CD14-positive monocyte (primary cell): Measurements from ENCODE around the gene GAS5. TPM values are rescaled to one million over a fixed set of nuclear protein-coding genes. Genes with fewer than 3 reads are reported as not detected.
A peak's percentile ranks its signal among the peaks of the same experiment; 100 is the strongest.
"Not testable (repeated sequence)": the region's sequence is repeated elsewhere in the genome, so short reads cannot be mapped to it uniquely, and the experiment has no call there.

ENCODE experiments used
- DNase-seq, 3 donors: peaks; one replicate each; pipeline ENCODE4 v3.0.0-alpha.2; 2011 to 2022
- H2AFZ ChIP-seq: 2 replicates; pipeline ENCODE4 v1.6.0; 2012; ENCODE audit warnings: mild to moderate bottlenecking, low read depth, low read length, inconsistent platforms; ENCODE audit not compliant: insufficient read depth, poor library complexity, severe bottlenecking
- H3K27ac ChIP-seq, 2 donors: 1 replicate in 1 of 2; 2 replicates in 1 of 2; pipeline ENCODE4 v1.5.1; 2012 to 2013; ENCODE audit warnings: low read length in 2 of 2, control low read depth in 1 of 2, inconsistent platforms in 1 of 2, low read depth in 1 of 2, mild to moderate bottlenecking in 1 of 2
- H3K27me3 ChIP-seq, 2 donors: one replicate each; pipeline versions ENCODE4 v1.6.0 to v1.6.1; 2011 to 2013; ENCODE audit warnings: low read length in 2 of 2; ENCODE audit not compliant: control insufficient read depth in 2 of 2, insufficient read depth in 2 of 2
- H3K36me3 ChIP-seq, 2 donors: replicated peaks in 1 of 2; 1 replicate in 1 of 2; 2 replicates in 1 of 2; pipeline versions ENCODE4 v1.5.1 to v1.6.1; 2012 to 2013; ENCODE audit warnings: low read length in 2 of 2, control low read depth in 1 of 2, inconsistent platforms in 1 of 2, mild to moderate bottlenecking in 1 of 2; ENCODE audit not compliant: insufficient read depth in 2 of 2, control insufficient read depth in 1 of 2
- H3K4me1 ChIP-seq, 2 donors: 1 replicate in 1 of 2; 2 replicates in 1 of 2; pipeline versions ENCODE4 v1.5.1 to v1.6.1; 2012 to 2013; ENCODE audit warnings: low read length in 2 of 2, control low read depth in 1 of 2, inconsistent platforms in 1 of 2, mild to moderate bottlenecking in 1 of 2, moderate library complexity in 1 of 2; ENCODE audit not compliant: insufficient read depth in 2 of 2, control insufficient read depth in 1 of 2
- H3K4me2 ChIP-seq: replicated peaks from 2 replicates; pipeline ENCODE3; 2012; ENCODE audit warnings: low read length, moderate library complexity, mild to moderate bottlenecking; ENCODE audit not compliant: poor library complexity, severe bottlenecking; ENCODE audit errors: extremely low read depth
- H3K4me3 ChIP-seq, 3 experiments: fragments of 200-600 bp in 1 of 3; sonication (generic) in 1 of 3; replicated peaks in 1 of 3; 1 replicate in 2 of 3; 2 replicates in 1 of 3; pipeline ENCODE4 v1.5.1; 2011 to 2013; ENCODE audit warnings: low read length in 3 of 3, mild to moderate bottlenecking in 3 of 3, control low read depth in 2 of 3, low read depth in 2 of 3, inconsistent platforms in 1 of 3, moderate library complexity in 1 of 3
- H3K79me2 ChIP-seq: 2 replicates; pipeline ENCODE4 v1.6.0; 2012; ENCODE audit warnings: mild to moderate bottlenecking, control low read depth, inconsistent platforms, low read length, moderate library complexity; ENCODE audit not compliant: insufficient read depth
- H3K9ac ChIP-seq: 2 replicates; pipeline ENCODE4 v1.6.0; 2017; ENCODE audit warnings: low read length, mild to moderate bottlenecking; ENCODE audit not compliant: insufficient read depth, poor library complexity, severe bottlenecking
- H3K9me3 ChIP-seq, 2 donors: replicated peaks in 1 of 2; 1 replicate in 1 of 2; 2 replicates in 1 of 2; pipeline versions ENCODE4 v1.5.1 to v1.6.1; 2012 to 2013; ENCODE audit warnings: low read length in 2 of 2, control low read depth in 1 of 2; ENCODE audit not compliant: control insufficient read depth in 1 of 2, insufficient read depth in 1 of 2
- H4K20me1 ChIP-seq: 2 replicates; pipeline ENCODE4 v1.6.0; 2012; ENCODE audit warnings: mild to moderate bottlenecking, low read length, control low read depth, moderate library complexity; ENCODE audit not compliant: insufficient read depth
- H3K27ac Mint-ChIP-seq, 7 donors: one replicate each; pipeline ENCODE4 v1.8.0; 2020; ENCODE audit warnings: mild to moderate bottlenecking in 7 of 7, mixed read lengths in 7 of 7, moderate library complexity in 6 of 7, inconsistent platforms in 2 of 7
- H3K27me3 Mint-ChIP-seq, 3 donors: one replicate each; pipeline ENCODE4 v1.8.0; 2021 to 2022; ENCODE audit warnings: low read depth in 3 of 3, mild to moderate bottlenecking in 3 of 3, mixed read lengths in 3 of 3, moderate library complexity in 3 of 3, inconsistent platforms in 1 of 3
- H3K36me3 Mint-ChIP-seq, 2 donors: one replicate each; pipeline ENCODE4 v1.8.0; 2020; ENCODE audit warnings: mixed read lengths in 2 of 2, inconsistent platforms in 1 of 2, mild to moderate bottlenecking in 1 of 2
- H3K4me1 Mint-ChIP-seq: one replicate; pipeline ENCODE4 v1.8.0; 2020; ENCODE audit warnings: mild to moderate bottlenecking, mixed read lengths
- H3K4me3 Mint-ChIP-seq, 2 donors: one replicate each; pipeline ENCODE4 v1.8.0; 2020; ENCODE audit warnings: mild to moderate bottlenecking in 2 of 2, mixed read lengths in 2 of 2, moderate library complexity in 1 of 2
- H3K9me3 Mint-ChIP-seq, 7 donors: one replicate each; pipeline ENCODE4 v1.8.0; 2020 to 2022; ENCODE audit warnings: mixed read lengths in 7 of 7, mild to moderate bottlenecking in 6 of 7, moderate library complexity in 6 of 7, inconsistent platforms in 2 of 7
- CTCF ChIP-seq: fragments of 200-600 bp; IDR thresholded peaks from one replicate; pipeline ENCODE4 v1.8.0; 2022; ENCODE audit warnings: antibody characterized with exemption, mild to moderate bottlenecking
- WGBS: methylation state at CpG from one replicate; pipeline ENCODE4 v1.1.5; 2013; ENCODE audit warnings: missing lambda C conversion rate; ENCODE audit not compliant: insufficient coverage; 5-methylcytosine and 5-hydroxymethylcytosine counted together
- intact Hi-C, 2 donors: fragments of 100-400 bp; cut with micrococcal nuclease; formaldehyde crosslinking; loops; one replicate each; pipeline versions ENCODE4 v1.15.0 to v1.15.1; 2023
- polyA plus RNA-seq, 3 donors: library from polyadenylated mRNA; depleted of rRNA in 1 of 3; unstranded in 2 of 3; stranded (reverse) in 1 of 3; fragments of 300-500 nt in 2 of 3; fragments of >200 nt in 1 of 3; fragmentation: Illumina TruSeq in 2 of 3; gene quantifications; 1 replicate in 2 of 3; 2 replicates in 1 of 3; pipeline ENCODE4 v1.2.3, GENCODE V29; 2012 to 2021

The GAS5 gene
- polyA plus RNA-seq, 3 donors: 90.4 to 309 (median 92.0) TPM

GRCh38 chr1:173861731-173862145 lies 6.1 kb downstream of the GAS5 start:
- TF ChIP-seq CTCF: no peak
- Mint-ChIP-seq H3K4me1 (peaks cover 22% of the 10 kb centered on the region), H3K27me3 (no peaks in the 10 kb centered on the region), H3K4me3 (no peak overlapping the region), H3K36me3 (peaks cover 56 to 77% of the 10 kb centered on the region in 2 donors), H3K27ac (peak overlapping the region in 1 of 7 donors; percentile 18), H3K9me3 (no peaks in the 10 kb centered on the region)
- H2AFZ ChIP-seq: no peak overlapping the region
- H4K20me1 ChIP-seq: peaks cover 19% of the 10 kb centered on the region
- H3K36me3 ChIP-seq: peaks cover 65 to 82% of the 10 kb centered on the region in 2 donors
- DNase-seq: no peak
- H3K79me2 ChIP-seq: peaks cover 19% of the 10 kb centered on the region
- H3K9me3 ChIP-seq: no peaks in the 10 kb centered on the region
- H3K27me3 ChIP-seq: no peaks in the 10 kb centered on the region
- H3K9ac ChIP-seq: no peak overlapping the region
- intact Hi-C loops: loop anchor here (10.0 kb wide), 2 partner anchors 303 to 387 kb away; partner anchors contain the start of gene PRDX6 (in 1 of the 2)
- peaks cover 11 to 15% of the 10 kb centered on the region in 2 donors for H3K4me1 ChIP-seq
- WGBS: 100% methylated on average over 6 of the region's 7 CpGs
- no peak overlapping the region for H3K27ac ChIP-seq
- no peak overlapping the region for H3K4me2 ChIP-seq
- no peak overlapping the region for H3K4me3 ChIP-seq

- TF ChIP-seq CTCF: no peak
- H3K36me3 Mint-ChIP-seq: peaks cover 55 to 83% of the 10 kb centered on the region in 2 donors
- no peak overlapping the region for H3K9ac ChIP-seq
- H3K79me2 ChIP-seq: peaks cover 4% of the 10 kb centered on the region
- H3K27me3 Mint-ChIP-seq: no peaks in the 10 kb centered on the region
- intact Hi-C loops: loop anchor here (10.0 kb wide), 2 partner anchors 305 to 385 kb away; partner anchors contain the start of gene PRDX6 (in 1 of the 2)
- peaks cover 19% of the 10 kb centered on the region for H4K20me1 ChIP-seq
- peaks cover 6% of the 10 kb centered on the region for H3K4me1 Mint-ChIP-seq
- no peak overlapping the region for H2AFZ ChIP-seq
- no CpG with 5 or more reads among the region's 1 CpG for WGBS
- H3K4me2 ChIP-seq: no peak overlapping the region
- no peaks in the 10 kb centered on the region for H3K9me3 Mint-ChIP-seq
- H3K27ac Mint-ChIP-seq: no peak overlapping the region
- H3K27ac ChIP-seq: no peak overlapping the region
- no peaks in the 10 kb centered on the region for H3K9me3 ChIP-seq
- peaks cover 62 to 82% of the 10 kb centered on the region in 2 donors for H3K36me3 ChIP-seq
- no peaks in the 10 kb centered on the region for H3K4me1 ChIP-seq
- no peak overlapping the region for H3K4me3 Mint-ChIP-seq
- no peak for DNase-seq
- H3K4me3 ChIP-seq: no peak overlapping the region
- H3K27me3 ChIP-seq: no peaks in the 10 kb centered on the region
Measured at GRCh38 chr1:173860065-173860464, 7.7 kb downstream of the GAS5 start.

- H2AFZ ChIP-seq, H3K27me3 Mint-ChIP-seq, H3K27ac ChIP-seq, H3K79me2 ChIP-seq, H3K9me3 ChIP-seq, H3K9ac ChIP-seq, H3K27me3 ChIP-seq, H3K4me1 Mint-ChIP-seq, intact Hi-C loops, H3K4me1 ChIP-seq, H3K4me2 ChIP-seq, DNase-seq, H3K4me3 Mint-ChIP-seq, H3K4me3 ChIP-seq, H3K9me3 Mint-ChIP-seq: not testable (repeated sequence)
- 100% methylated on average over 2 of the region's 5 CpGs for WGBS
- H3K27ac Mint-ChIP-seq: peak overlapping the region in 1 of 7 donors; percentile 25
- Histone ChIP-seq H3K36me3 (peaks cover 58 to 82% of the 10 kb centered on the region in 2 donors), H4K20me1 (peaks cover 14% of the 10 kb centered on the region)
- H3K36me3 Mint-ChIP-seq: peaks cover 56 to 83% of the 10 kb centered on the region in 2 donors
Measured at GRCh38 chr1:173859547-173859946, 8.2 kb downstream of the GAS5 start.
